HG02870 (cell line): ENCODE results near the gene SYCE3.

Experiments
- ATAC-seq: cut with Tn5 transposase; IDR thresholded peaks from one replicate; pipeline ENCODE4 v1.9.1; 2021; ENCODE audit warnings: mild to moderate bottlenecking, moderate library complexity; ENCODE audit not compliant: unreplicated experiment

Gene SYCE3

GRCh38 chr22:50576806-50577696 lies 14.3 kb upstream of the SYCE3 start:
- ATAC-seq, result no peak

- no peak for ATAC-seq
Observed at GRCh38 chr22:50576070-50576469, 13.4 kb upstream of the SYCE3 start.

- ATAC-seq, result no peak
Observed at GRCh38 chr22:50575426-50575941, 12.8 kb upstream of the SYCE3 start.

GRCh38 chr22:50574383-50574755 lies 11.7 kb upstream of the SYCE3 start:
- ATAC-seq, result no peak

- no peak for ATAC-seq
Observed at GRCh38 chr22:50573491-50574382, 11.0 kb upstream of the SYCE3 start.

GRCh38 chr22:50572965-50573364 lies 10.2 kb upstream of the SYCE3 start:
- ATAC-seq, result no peak

- no peak for ATAC-seq
Observed at GRCh38 chr22:50571264-50572175, 8.8 kb upstream of the SYCE3 start.

GRCh38 chr22:50570861-50571260 lies 8.1 kb upstream of the SYCE3 start:
- no peak for ATAC-seq

- ATAC-seq, result no peak
Observed at GRCh38 chr22:50569896-50570535, 7.3 kb upstream of the SYCE3 start.

- ATAC-seq, result no peak
Observed at GRCh38 chr22:50569041-50569459, 6.3 kb upstream of the SYCE3 start.

GRCh38 chr22:50568626-50569025 lies 5.9 kb upstream of the SYCE3 start:
- no peak for ATAC-seq

GRCh38 chr22:50567721-50568252 lies 5.1 kb upstream of the SYCE3 start:
- ATAC-seq, result no peak

GRCh38 chr22:50564289-50564688 lies 1.6 kb upstream of the SYCE3 start:
- ATAC-seq, result no peak

- no peak for ATAC-seq
Observed at GRCh38 chr22:50563413-50564160, 868 bp upstream of the SYCE3 start.

GRCh38 chr22:50561401-50562358 lies 1.0 kb downstream of the SYCE3 start:
- ATAC-seq, result no peak

GRCh38 chr22:50560034-50560433 lies 2.7 kb downstream of the SYCE3 start:
- ATAC-seq, result no peak

- ATAC-seq, result no peak
Observed at GRCh38 chr22:50556703-50557102, 6.0 kb downstream of the SYCE3 start.

GRCh38 chr22:50553310-50553709 lies 9.4 kb downstream of the SYCE3 start:
- ATAC-seq, result no peak
